DMS53 (cell line): ENCODE data around the gene AAMP.

Experiments
- DNase-seq: peaks from one replicate; lab custom pipeline; 2025; lab: John Stamatoyannopoulos, UW

AAMP gene

DNA sequence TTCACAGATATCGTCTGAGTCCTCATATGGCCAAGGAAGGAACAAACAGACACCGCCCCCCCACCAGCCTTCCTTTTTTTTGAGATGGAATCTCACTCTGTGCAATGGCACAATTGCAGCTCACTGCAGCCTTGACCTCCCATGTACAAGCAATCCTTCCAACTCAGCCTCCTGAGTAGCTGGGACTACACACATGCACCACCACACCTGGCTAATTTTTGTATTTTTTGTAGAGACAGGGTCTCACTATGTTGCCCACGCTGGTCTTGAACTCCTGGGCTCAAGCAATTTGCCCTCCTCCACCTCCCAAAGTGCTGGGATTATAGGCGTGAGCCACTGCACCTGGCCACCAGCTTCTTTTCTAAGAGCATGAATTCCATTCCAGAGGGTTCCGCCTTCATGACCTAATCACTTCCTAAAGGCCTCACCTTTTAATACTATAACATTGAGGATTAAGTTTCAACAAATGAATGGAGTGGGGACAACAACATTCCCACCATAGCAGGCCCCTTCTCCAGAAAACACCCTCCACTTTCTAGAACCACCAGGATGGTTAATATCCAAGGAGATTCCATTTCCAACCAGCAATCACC, 24.6 kb upstream of the AAMP start:
- no peak for DNase-seq

GRCh38 chr2:218293715-218294429, 23.9 kb upstream of the AAMP start:
- DNase-seq, result no peak

GRCh38 chr2:218292048-218293014, 22.4 kb upstream of the AAMP start, which contains the start of gene TMBIM1:
TMBIM1 (minus strand) TSS chr2:218292503; CDS start chr2:218282141, 10,362 bp downstream.
- DNase-seq, result peak; percentile 79

- no peak for DNase-seq
Measured at GRCh38 chr2:218291318-218292047, 21.5 kb upstream of the AAMP start.

DNA sequence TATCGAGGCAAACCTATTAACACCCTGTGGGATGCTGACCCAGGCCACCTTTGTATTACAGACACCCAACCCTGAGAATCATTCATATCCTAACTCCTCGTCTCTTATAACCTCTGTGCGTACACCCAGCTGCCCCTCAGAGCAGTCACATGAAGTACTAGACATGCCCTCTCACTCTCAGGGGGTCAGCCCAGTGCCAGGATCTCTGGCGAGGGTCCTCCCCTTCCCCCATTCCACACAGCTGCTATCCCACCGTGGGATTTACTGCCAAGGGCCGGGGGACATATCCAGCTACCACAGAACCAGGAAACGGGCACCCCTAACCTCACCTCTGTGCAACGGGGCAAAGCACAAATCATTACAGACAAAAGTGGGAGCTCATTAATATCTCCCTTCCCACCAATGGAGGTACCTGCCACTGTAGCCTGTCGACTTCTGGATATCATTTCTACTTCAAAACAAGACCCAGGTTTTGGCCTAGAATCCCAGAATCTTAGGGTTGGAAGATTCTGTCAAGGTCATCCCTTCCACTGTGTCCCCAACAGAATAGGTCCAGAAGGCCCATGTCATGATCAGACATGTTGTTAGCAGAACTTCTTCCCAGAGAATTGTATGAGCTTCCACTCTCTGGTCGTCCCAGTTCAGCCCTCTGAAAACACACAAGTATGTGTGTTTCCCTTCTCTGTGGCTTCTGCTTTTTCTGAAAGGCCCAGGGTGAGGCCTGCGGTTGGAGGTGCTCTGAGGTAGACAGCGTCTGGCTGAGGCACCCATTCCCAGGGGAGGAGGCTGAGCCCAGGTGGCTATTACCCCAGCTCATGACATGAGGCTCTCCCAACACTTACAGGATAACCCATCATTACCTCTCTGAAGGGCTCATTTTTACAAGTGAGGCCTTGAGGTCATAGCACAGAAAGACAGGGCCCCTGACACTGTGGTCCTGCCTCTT, 20.7 kb upstream of the AAMP start:
- no peak for DNase-seq

DNA sequence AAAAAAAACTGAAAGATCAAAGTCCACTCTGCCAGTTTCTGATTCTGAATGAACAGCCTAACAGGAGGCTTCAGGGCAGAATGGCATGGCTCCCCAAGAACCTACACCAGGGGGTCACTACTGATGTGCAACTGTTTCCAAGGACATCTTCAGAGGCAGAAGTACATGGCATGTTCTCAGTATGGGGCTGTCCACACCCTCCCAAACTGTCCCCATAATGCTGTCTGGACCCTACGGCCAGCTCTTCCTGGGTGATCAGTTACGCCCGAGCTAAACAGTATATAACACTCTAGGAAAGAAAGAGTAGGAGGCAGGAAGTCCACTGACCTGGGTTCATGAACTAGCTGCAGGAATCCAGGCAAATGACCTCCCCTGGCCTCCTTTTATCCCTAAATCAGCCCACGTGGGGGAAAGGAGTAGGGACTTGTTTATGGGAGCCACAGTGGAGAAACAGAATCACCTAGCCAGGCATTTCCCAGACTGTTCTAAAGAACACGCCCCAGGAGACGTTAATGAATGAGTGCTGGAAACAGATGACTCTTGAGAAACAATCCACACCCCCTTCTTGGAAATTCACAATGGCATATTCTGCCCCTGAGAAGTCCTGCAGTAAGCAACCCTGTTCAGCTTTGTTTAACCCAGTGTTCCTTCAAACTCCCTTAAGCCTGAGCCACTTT, 19.8 kb upstream of the AAMP start:
- peak; percentile 34 for DNase-seq

GRCh38 chr2:218286570-218287459, 16.9 kb upstream of the AAMP start:
- no peak for DNase-seq

- no peak for DNase-seq
Measured at GRCh38 chr2:218285604-218286003, 15.7 kb upstream of the AAMP start.

- DNase-seq, result no peak
Measured at GRCh38 chr2:218284106-218284811, 14.3 kb upstream of the AAMP start.

DNA sequence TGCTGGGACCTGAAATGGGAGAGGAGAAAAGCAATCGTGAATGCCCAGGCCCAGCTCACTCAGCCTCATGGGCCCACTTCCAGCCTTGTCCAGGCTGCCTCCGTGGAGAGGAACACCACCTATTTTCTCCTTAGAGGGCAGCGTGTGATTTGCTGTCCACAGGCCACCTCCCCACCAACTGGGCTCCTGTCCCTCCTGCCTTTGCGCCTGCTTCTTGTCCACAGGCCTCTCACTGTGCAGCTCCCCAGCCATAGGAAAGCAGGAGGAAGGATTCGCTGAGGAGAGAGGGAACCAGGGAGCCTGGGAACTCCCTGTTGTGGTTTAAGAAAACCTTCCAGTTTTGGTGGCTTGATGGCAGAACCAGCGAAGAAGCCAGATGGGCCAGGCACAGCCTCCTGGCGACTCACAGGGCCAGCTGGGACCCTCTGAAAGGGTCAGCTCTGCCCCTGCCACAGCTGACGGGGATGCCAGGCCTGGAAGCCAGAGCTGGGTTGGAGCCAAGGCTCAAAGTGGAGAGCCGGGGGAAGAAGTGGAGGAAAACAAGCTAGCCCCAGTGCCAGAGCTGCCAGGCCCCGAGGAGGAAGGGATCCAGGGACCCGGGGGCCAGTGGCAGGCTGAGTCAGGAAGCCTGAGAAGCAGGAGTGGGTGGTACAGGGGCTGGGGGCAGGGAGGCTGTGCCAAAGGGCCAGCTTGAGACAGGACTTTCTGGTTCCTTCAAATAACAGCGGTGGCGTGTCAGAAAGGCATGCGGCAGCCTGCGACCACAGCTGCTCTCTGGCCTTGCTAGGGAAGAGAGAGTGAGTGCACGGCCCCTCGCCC, 12.4 kb upstream of the AAMP start:
- no peak for DNase-seq

GRCh38 chr2:218281449-218281848, 11.5 kb upstream of the AAMP start:
- DNase-seq, result no peak

DNA sequence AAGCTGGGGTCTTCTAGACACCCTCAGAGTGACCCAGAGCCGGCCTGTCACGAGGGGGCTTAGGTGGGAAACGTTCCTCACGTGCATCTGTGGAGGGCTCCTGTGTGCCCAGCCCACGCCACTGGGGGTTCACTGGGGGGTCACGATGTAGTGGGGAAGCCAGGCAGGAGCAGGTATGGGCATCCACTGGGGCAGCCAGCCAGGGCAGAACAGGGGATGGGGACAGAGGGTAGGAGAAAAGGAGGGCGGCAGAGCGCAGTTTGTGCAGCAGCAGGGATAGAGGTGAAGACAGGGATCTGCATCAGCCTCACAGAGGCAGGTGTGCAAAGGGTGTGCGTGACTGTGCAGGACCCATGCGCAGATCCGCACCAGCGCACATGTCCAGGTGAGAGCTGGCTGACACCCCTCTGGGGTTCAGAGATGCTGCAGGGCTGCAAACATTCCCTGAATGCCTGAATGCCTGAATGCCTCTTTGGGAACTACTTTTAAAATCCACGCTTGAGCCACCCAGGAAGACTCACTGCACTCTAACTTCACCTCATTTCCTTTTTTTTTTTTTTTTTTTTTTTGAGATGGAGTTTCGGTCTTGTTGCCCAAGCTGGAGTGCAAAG, 10.4 kb upstream of the AAMP start:
- no peak for DNase-seq

DNA sequence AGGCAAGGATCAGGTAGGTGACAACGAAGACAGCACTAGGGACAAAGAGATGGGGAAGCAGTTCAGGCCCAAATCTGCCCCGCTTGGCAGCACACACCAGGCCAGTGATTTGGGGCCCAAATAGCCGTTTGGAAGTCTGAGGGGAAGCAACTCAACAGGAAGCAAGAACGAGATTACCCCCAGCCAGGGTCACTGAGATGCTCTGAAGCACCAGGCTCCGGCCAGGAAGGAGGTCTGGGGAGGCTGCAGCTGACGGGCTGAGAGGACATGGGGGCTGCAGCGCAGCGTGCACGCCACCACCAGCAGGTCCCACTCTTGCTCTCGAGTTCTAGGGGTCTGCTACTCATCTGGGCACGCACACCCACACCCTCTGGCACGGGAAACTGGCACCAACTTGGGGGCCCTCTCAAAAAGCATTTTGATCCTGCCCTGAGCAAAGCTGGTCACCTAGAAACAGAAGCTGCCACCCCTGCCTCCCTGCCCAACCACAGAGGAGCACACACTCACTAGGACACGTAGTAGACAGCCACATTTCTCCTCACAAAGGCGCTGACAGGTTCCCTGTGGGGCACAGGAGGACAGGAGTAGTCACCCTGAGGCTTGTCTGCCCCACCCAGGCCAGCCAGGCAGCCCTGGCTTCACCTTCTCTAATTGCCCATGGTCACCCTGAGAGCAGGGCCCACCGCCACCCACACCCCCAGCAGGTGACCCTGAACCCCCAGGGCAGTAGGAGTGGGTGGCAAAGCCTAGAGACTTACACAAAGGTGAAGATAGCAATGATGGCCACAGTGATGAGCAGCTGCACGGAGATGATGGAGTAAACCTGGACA, 8.8 kb upstream of the AAMP start:
- DNase-seq, result no peak

DNA sequence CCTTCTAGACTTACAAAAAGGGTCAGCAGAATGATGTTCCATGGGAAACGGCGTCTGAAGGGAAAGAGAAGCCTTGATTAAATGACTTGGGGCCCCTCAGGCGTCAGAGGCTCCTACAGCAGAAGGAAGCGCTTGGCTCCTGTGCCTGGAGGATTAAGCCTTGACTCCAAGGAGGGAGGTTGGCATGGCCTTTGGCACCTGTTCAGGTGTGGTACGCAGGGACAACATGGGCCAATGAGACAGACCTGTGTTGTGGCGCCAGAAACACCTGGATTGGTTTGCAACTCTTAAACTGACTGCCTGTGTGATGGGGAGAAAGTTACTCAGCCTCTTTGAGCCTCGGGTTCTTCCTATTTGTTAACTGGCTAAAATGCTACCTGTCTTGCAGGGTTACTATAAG, 8.0 kb upstream of the AAMP start:
- no peak for DNase-seq

GRCh38 chr2:218276986-218277755, 7.2 kb upstream of the AAMP start:
- peak; percentile 50 for DNase-seq
